HCT116 (cell line): Measurements from ENCODE around the gene C2orf80. TPM values are rescaled to one million over a fixed set of nuclear protein-coding genes. Genes with fewer than 3 reads are reported as not detected.

Experiments
- ATAC-seq: fragments of 200-7000 bp; cut with Tn5 transposase; 2 replicates; pipeline ENCODE4 v1.9.1; 2020; ENCODE audit warnings: mild to moderate bottlenecking, moderate library complexity
- BruUV-seq: library from RNA; stranded (reverse); fragments of 400-500 nt; replicated peaks from 2 replicates; lab custom pipeline; 2021; lab: Mats Ljungman, UMichigan
- CTCF ChIA-PET: fragments of 300-600 bp; sonication (Branson Sonifier 250); formaldehyde crosslinking; loops from one replicate; lab custom pipeline; 2021; ENCODE audit warnings: antibody characterized with exemption; lab: Charles Lee
- POLR2A ChIA-PET: fragments of 300-600, 350-600 bp; sonication (Branson Sonifier 250); formaldehyde crosslinking; loops from one replicate; lab custom pipeline; 2021; ENCODE audit warnings: antibody characterized with exemption; lab: Charles Lee
- RAD21 ChIA-PET, 2 experiments: fragments of 300-600 bp; sonication (Branson Sonifier 250); formaldehyde crosslinking; loops; one replicate each; lab custom pipeline; 2023; ENCODE audit warnings: low total read pairs in 2 of 2; ENCODE audit not compliant: uncharacterized antibody in 2 of 2, unreplicated experiment in 2 of 2, low non-redundant PET in 1 of 2; lab: Charles Lee
- DNase-seq: peaks from one replicate; pipeline ENCODE4 v3.0.0-alpha.2; 2010; ENCODE audit warnings: low read depth, low spot score
- H2AFZ ChIP-seq: fragments of 200-600 bp; shearing (Covaris generic), sonication (generic); 2 replicates; pipeline ENCODE4 v1.6.1; 2017; ENCODE audit warnings: low read depth, mixed run types, mixed read lengths, antibody characterized with exemption, low read length; ENCODE audit not compliant: poor library complexity, severe bottlenecking
- H3K27ac ChIP-seq: 2 replicates; pipeline ENCODE4 v1.5.1; 2012; ENCODE audit warnings: low read depth, low read length
- H3K27me3 ChIP-seq: fragments of 200-600 bp; sonication (generic); 2 replicates; pipeline ENCODE4 v1.6.1; 2016; ENCODE audit warnings: mixed run types, low read length, mixed read lengths; ENCODE audit not compliant: insufficient read depth
- H3K36me3 ChIP-seq, 2 experiments: fragments of 200-500 bp in 1 of 2; fragments of 200-600 bp in 1 of 2; sonication (Bioruptor generic) in 1 of 2; sonication (generic) in 1 of 2; 2 replicates each; pipeline versions ENCODE4 v1.5.1 to v1.6.1; 2014 to 2016; ENCODE audit warnings: low read length in 2 of 2, inconsistent platforms in 1 of 2, mixed read lengths in 1 of 2, mixed run types in 1 of 2; ENCODE audit not compliant: insufficient read depth in 2 of 2, control insufficient read depth in 1 of 2
- H3K4me1 ChIP-seq, 2 experiments: fragments of 200-600 bp in 1 of 2; sonication (generic) in 1 of 2; 2 replicates each; pipeline versions ENCODE4 v1.5.1 to v1.6.1; 2012 to 2017; ENCODE audit warnings: low read length in 2 of 2, inconsistent platforms in 1 of 2, mild to moderate bottlenecking in 1 of 2, mixed read lengths in 1 of 2, mixed run types in 1 of 2, moderate library complexity in 1 of 2; ENCODE audit not compliant: insufficient read depth in 2 of 2, control insufficient read depth in 1 of 2
- H3K4me2 ChIP-seq: fragments of 200-600 bp; sonication (generic); 2 replicates; pipeline ENCODE4 v1.6.1; 2017; ENCODE audit warnings: mixed run types, low read length, mixed read lengths
- H3K4me3 ChIP-seq, 2 experiments: fragments of 200-600 bp in 1 of 2; sonication (generic) in 1 of 2; replicated peaks in 1 of 2; 2 replicates each; pipeline ENCODE4 v1.5.1; 2011 to 2016; ENCODE audit warnings: low read length in 2 of 2, control low read depth in 1 of 2, low read depth in 1 of 2, mild to moderate bottlenecking in 1 of 2, mixed read lengths in 1 of 2, mixed run types in 1 of 2
- H3K79me2 ChIP-seq: fragments of 200-600 bp; sonication (generic); 2 replicates; pipeline ENCODE4 v1.6.1; 2017; ENCODE audit warnings: mild to moderate bottlenecking, mixed run types, low read length, moderate library complexity, mixed read lengths; ENCODE audit not compliant: insufficient read depth
- H3K9ac ChIP-seq: fragments of 200-600 bp; sonication (generic); 2 replicates; pipeline ENCODE4 v1.6.1; 2016; ENCODE audit warnings: low read length, mixed read lengths
- H3K9me2 ChIP-seq: fragments of 200-600 bp; sonication (generic), shearing (Covaris generic); 2 replicates; pipeline ENCODE4 v1.6.1; 2017; ENCODE audit warnings: mixed run types, mild to moderate bottlenecking, moderate library complexity; ENCODE audit not compliant: insufficient read depth
- H3K9me3 ChIP-seq, 2 experiments: fragments of 200-500 bp in 1 of 2; fragments of 200-600 bp in 1 of 2; sonication (Bioruptor generic) in 1 of 2; sonication (generic) in 1 of 2; 2 replicates each; pipeline ENCODE4 v1.6.1; 2014 to 2017; ENCODE audit warnings: low read length in 2 of 2, mixed read lengths in 2 of 2, inconsistent platforms in 1 of 2, low read depth in 1 of 2, mild to moderate bottlenecking in 1 of 2, mixed run types in 1 of 2, moderate library complexity in 1 of 2; ENCODE audit not compliant: control insufficient read depth in 1 of 2, insufficient read depth in 1 of 2
- H4K20me1 ChIP-seq: fragments of 200-600 bp; sonication (generic), shearing (Covaris generic); 2 replicates; pipeline ENCODE4 v1.6.1; 2017; ENCODE audit warnings: mixed run types, mild to moderate bottlenecking, moderate library complexity; ENCODE audit not compliant: insufficient read depth
- ATF3 ChIP-seq: IDR thresholded peaks from 2 replicates; pipeline ENCODE4 v1.6.1; 2012
- CBX3 ChIP-seq: IDR thresholded peaks from 2 replicates; pipeline ENCODE4 v1.6.1; 2012; ENCODE audit warnings: low read depth
- CEBPB ChIP-seq: IDR thresholded peaks from 2 replicates; pipeline ENCODE4 v1.6.1; 2012; ENCODE audit warnings: low read depth
- CTCF ChIP-seq, 3 experiments: fragments of 200-600 bp in 1 of 3; sonication (generic) in 1 of 3; IDR thresholded peaks in 2 of 3; conservative IDR thresholded peaks in 1 of 3; 2 replicates each; pipeline ENCODE4 v1.5.1; 2012 to 2017; ENCODE audit warnings: low read depth in 2 of 3, low read length in 2 of 3, antibody characterized with exemption in 1 of 3, borderline replicate concordance in 1 of 3, control low read depth in 1 of 3, mild to moderate bottlenecking in 1 of 3, mixed read lengths in 1 of 3, mixed run types in 1 of 3, moderate library complexity in 1 of 3; ENCODE audit not compliant: insufficient read depth in 1 of 3
- EGR1 ChIP-seq: IDR thresholded peaks from 2 replicates; pipeline ENCODE4 v1.6.1; 2012; ENCODE audit warnings: low read depth
- ELF1 ChIP-seq: IDR thresholded peaks from 2 replicates; pipeline ENCODE4 v1.6.1; 2012; ENCODE audit warnings: low read depth, borderline replicate concordance
- EZH2 ChIP-seq: fragments of 200-600 bp; sonication (generic); IDR thresholded peaks from 2 replicates; pipeline ENCODE4 v1.6.1; 2017; ENCODE audit warnings: antibody characterized with exemption, mixed run types
- EZH2phosphoT487 ChIP-seq: fragments of 200-600 bp; IDR thresholded peaks from 2 replicates; pipeline ENCODE4 v1.6.1; 2018; ENCODE audit warnings: antibody characterized with exemption, borderline replicate concordance
- FOSL1 ChIP-seq: IDR thresholded peaks from 2 replicates; pipeline ENCODE4 v1.6.1; 2012; ENCODE audit warnings: low read depth
- JUND ChIP-seq: IDR thresholded peaks from 2 replicates; pipeline ENCODE4 v1.6.1; 2012
- MAX ChIP-seq: IDR thresholded peaks from 2 replicates; pipeline ENCODE4 v1.6.1; 2012
- POLR2A ChIP-seq: IDR thresholded peaks from 2 replicates; pipeline ENCODE4 v1.7.0; 2011; ENCODE audit warnings: borderline replicate concordance; ENCODE audit not compliant: insufficient read depth, insufficient read length; ENCODE audit errors: extremely low read depth
- POLR2AphosphoS5 ChIP-seq: IDR thresholded peaks from 2 replicates; pipeline ENCODE4 v1.6.1; 2011; ENCODE audit warnings: mild to moderate bottlenecking, low read depth, low read length, moderate library complexity
- REST ChIP-seq: IDR thresholded peaks from 2 replicates; pipeline ENCODE4 v1.6.1; 2012; ENCODE audit warnings: low read depth
- SP1 ChIP-seq: IDR thresholded peaks from 2 replicates; pipeline ENCODE4 v1.6.1; 2012; ENCODE audit warnings: low read depth
- TCF7L2 ChIP-seq: IDR thresholded peaks from 2 replicates; pipeline ENCODE4 v1.7.0; 2011; ENCODE audit warnings: borderline replicate concordance, inconsistent platforms; ENCODE audit not compliant: insufficient read depth, insufficient read length; ENCODE audit errors: extremely low read depth
- YY1 ChIP-seq: IDR thresholded peaks from 2 replicates; pipeline ENCODE4 v1.6.1; 2011; ENCODE audit warnings: low read length, low read depth, moderate library complexity, mild to moderate bottlenecking; ENCODE audit not compliant: insufficient replicate concordance; ENCODE audit errors: extremely low read depth
- ZBTB33 ChIP-seq: IDR thresholded peaks from 2 replicates; pipeline ENCODE4 v1.6.1; 2011; ENCODE audit warnings: mild to moderate bottlenecking, low read length, moderate library complexity; ENCODE audit not compliant: insufficient replicate concordance; ENCODE audit errors: extremely low read depth
- ZNF274 ChIP-seq: fragments of 200-500 bp; sonication (Bioruptor generic); IDR thresholded peaks from 2 replicates; pipeline ENCODE4 v1.6.1; 2014; ENCODE audit warnings: mild to moderate bottlenecking, low read depth, low read length, inconsistent platforms
- intact Hi-C: fragments of 100-400 bp; cut with micrococcal nuclease; formaldehyde crosslinking; loops from 2 replicates; pipeline ENCODE4 v1.10.0; 2022
- total RNA-seq: library from RNA; stranded (reverse); gene quantifications from one replicate; pipeline ENCODE4 v1.2.1, GENCODE V29; 2021; ENCODE audit not compliant: unreplicated experiment

Gene C2orf80
- total RNA-seq, 1 experiment from 2014 or later, result not detected

- ATAC-seq (no peak), DNase-seq (no peak)
- no peak overlapping the region for H3K4me2 ChIP-seq
- no peaks in the 10 kb centered on the region for H3K4me1 ChIP-seq
- ChIA-PET POLR2A (no interaction called here), CTCF (interaction anchor here (0.7 to 1.7 kb wide), 3 partner anchors 33 to 41 kb away, joined by 3 to 5 read pairs (median 4); no protein-coding TSS in a partner anchor), RAD21 (no interaction called here)
- H3K27me3 ChIP-seq, result no peaks in the 10 kb centered on the region
- no peaks in the 10 kb centered on the region for H3K79me2 ChIP-seq
- no peak overlapping the region for H3K27ac ChIP-seq
- H3K9me3 ChIP-seq, result no peaks in the 10 kb centered on the region
- H3K4me3 ChIP-seq, result no peak overlapping the region
- no peaks in the 10 kb centered on the region for H3K36me3 ChIP-seq
- intact Hi-C loops, result no loop called here
- H4K20me1 ChIP-seq, result no peaks in the 10 kb centered on the region
- no peaks in the 10 kb centered on the region for H3K9me2 ChIP-seq
- H2AFZ ChIP-seq, result no peak overlapping the region
- no TSS peak for BruUV-seq
- TF ChIP-seq TCF7L2 (no peak), REST (no peak), ATF3 (no peak), POLR2A (no peak), CTCF (IDR thresholded peaks at IDR 0.05 in 2 of 3, conservative IDR thresholded peaks at IDR 0.05 in 1 of 3; ENCODE audit: borderline replicate concordance in 1 of 3, insufficient read depth in 1 of 3, low read depth in 2 of 3, low read length in 2 of 3) (no peak), ELF1 (no peak), EGR1 (no peak), YY1 (no peak), MAX (no peak), JUND (no peak), CEBPB (no peak), EZH2phosphoT487 (no peak), ZBTB33 (no peak), POLR2AphosphoS5 (no peak), ZNF274 (no peak), FOSL1 (no peak), CBX3 (no peak), EZH2 (no peak), SP1 (no peak)
- TF ChIP-seq, all 23 proteins: peak for 0
- no peak overlapping the region for H3K9ac ChIP-seq
These were observed 47.4 kb downstream of the C2orf80 start for GRCh38 chr2:208142240-208142924.
